HEK293 (cell line): ENCODE results near the gene SLA2.

Experiments
- CTCF ChIA-PET: fragments of 350-600 bp; formaldehyde crosslinking; extraction: SDS; loops from one replicate; lab custom pipeline; 2021; ENCODE audit warnings: antibody characterized with exemption; lab: Yijun Ruan, JAX
- POLR2A ChIA-PET: fragments of 300-600 bp; formaldehyde crosslinking; extraction: SDS; loops from one replicate; lab custom pipeline; 2020; ENCODE audit warnings: antibody characterized with exemption, inconsistent platforms; lab: Yijun Ruan, JAX
- H3K27ac ChIP-seq: fragments of 200-500 bp; sonication (Bioruptor generic); 2 replicates; pipeline ENCODE4 v1.5.1; 2014; ENCODE audit warnings: low read depth, low read length, control low read depth, inconsistent platforms; ENCODE audit errors: extremely low read depth
- H3K36me3 ChIP-seq, 2 experiments: fragments of 200-500 bp in 1 of 2; sonication (Bioruptor generic) in 1 of 2; 1 replicate in 1 of 2; 2 replicates in 1 of 2; pipeline ENCODE4 v1.5.1; 2014 to 2017; ENCODE audit warnings: inconsistent platforms in 2 of 2, low read length in 2 of 2; ENCODE audit not compliant: control insufficient read depth in 2 of 2, insufficient read depth in 1 of 2
- H3K4me1 ChIP-seq: fragments of 200-500 bp; sonication (Bioruptor generic); 2 replicates; pipeline ENCODE4 v1.5.1; 2014; ENCODE audit warnings: mild to moderate bottlenecking, low read length, inconsistent platforms; ENCODE audit not compliant: control insufficient read depth, insufficient read depth
- H3K4me3 ChIP-seq: 2 replicates; pipeline ENCODE4 v1.5.1; 2011; ENCODE audit warnings: low read depth, mild to moderate bottlenecking, control low read depth, low read length, moderate library complexity
- H3K9me3 ChIP-seq: fragments of 200-500 bp; sonication (Bioruptor generic); 2 replicates; pipeline ENCODE4 v1.5.1; 2014; ENCODE audit warnings: low read depth, low read length, inconsistent platforms; ENCODE audit not compliant: control insufficient read depth, insufficient read depth
- BCL6B ChIP-seq: fragments of 450-650 bp; formaldehyde crosslinking; IDR thresholded peaks from 2 replicates; pipeline ENCODE4 v1.5.1; 2017; ENCODE audit warnings: missing biosample characterization, missing genetic modification characterization
- GLI4 ChIP-seq: fragments of 450-650 bp; formaldehyde crosslinking; IDR thresholded peaks from 2 replicates; pipeline ENCODE4 v1.5.1; 2016; ENCODE audit warnings: missing biosample characterization, missing genetic modification characterization
- KLF16 ChIP-seq: fragments of 450-650 bp; formaldehyde crosslinking; IDR thresholded peaks from 2 replicates; pipeline ENCODE4 v1.5.1; 2017; ENCODE audit warnings: missing biosample characterization, missing genetic modification characterization
- KLF8 ChIP-seq: fragments of 450-650 bp; formaldehyde crosslinking; IDR thresholded peaks from 2 replicates; pipeline ENCODE4 v1.5.1; 2016; ENCODE audit warnings: missing biosample characterization, missing genetic modification characterization
- SP7 ChIP-seq: fragments of 450-650 bp; formaldehyde crosslinking; IDR thresholded peaks from 2 replicates; pipeline ENCODE4 v1.5.1; 2016; ENCODE audit warnings: missing biosample characterization, missing genetic modification characterization
- TCF7L2 ChIP-seq: IDR thresholded peaks from 2 replicates; pipeline ENCODE4 v1.6.1; 2011; ENCODE audit warnings: low read depth, mild to moderate bottlenecking, inconsistent platforms, low read length, moderate library complexity, borderline replicate concordance
- ZBTB20 ChIP-seq: fragments of 450-650 bp; formaldehyde crosslinking; IDR thresholded peaks from 2 replicates; pipeline ENCODE4 v1.5.1; 2016; ENCODE audit warnings: missing biosample characterization, missing genetic modification characterization
- ZBTB49 ChIP-seq: fragments of 450-650 bp; formaldehyde crosslinking; IDR thresholded peaks from 2 replicates; pipeline ENCODE4 v1.5.1; 2016; ENCODE audit warnings: missing biosample characterization, missing genetic modification characterization, low read depth
- ZBTB6 ChIP-seq: fragments of 450-650 bp; formaldehyde crosslinking; IDR thresholded peaks from 2 replicates; pipeline ENCODE4 v1.5.1; 2017; ENCODE audit warnings: missing biosample characterization, missing genetic modification characterization
- ZEB2 ChIP-seq: fragments of 450-650 bp; formaldehyde crosslinking; IDR thresholded peaks from 2 replicates; pipeline ENCODE4 v1.5.1; 2016; ENCODE audit warnings: missing biosample characterization, missing genetic modification characterization
- ZFHX2 ChIP-seq: fragments of 450-650 bp; formaldehyde crosslinking; conservative IDR thresholded peaks from 2 replicates; pipeline ENCODE4 v1.5.1; 2016; ENCODE audit warnings: missing biosample characterization, missing genetic modification characterization
- ZNF174 ChIP-seq: fragments of 450-650 bp; formaldehyde crosslinking; IDR thresholded peaks from 2 replicates; pipeline ENCODE4 v1.5.0; 2017; ENCODE audit warnings: missing biosample characterization, mild to moderate bottlenecking, missing genetic modification characterization
- ZNF23 ChIP-seq: fragments of 450-650 bp; formaldehyde crosslinking; IDR thresholded peaks from 2 replicates; pipeline ENCODE4 v1.5.1; 2016; ENCODE audit warnings: missing biosample characterization, missing genetic modification characterization, borderline replicate concordance
- ZNF24 ChIP-seq: fragments of 450-650 bp; formaldehyde crosslinking; IDR thresholded peaks from 2 replicates; pipeline ENCODE4 v1.5.1; 2016; ENCODE audit warnings: missing biosample characterization, missing genetic modification characterization
- ZNF544 ChIP-seq: fragments of 450-650 bp; formaldehyde crosslinking; IDR thresholded peaks from 2 replicates; pipeline ENCODE4 v1.5.0; 2017; ENCODE audit warnings: missing biosample characterization, missing genetic modification characterization
- ZNF549 ChIP-seq: fragments of 450-650 bp; IDR thresholded peaks from 2 replicates; pipeline ENCODE4 v1.5.1; 2018; ENCODE audit warnings: missing biosample characterization, missing genetic modification characterization, mild to moderate bottlenecking, inconsistent platforms, moderate library complexity
- ZNF571 ChIP-seq: fragments of 450-650 bp; formaldehyde crosslinking; IDR thresholded peaks from 2 replicates; pipeline ENCODE4 v1.5.0; 2017; ENCODE audit warnings: missing biosample characterization, missing genetic modification characterization
- ZNF660 ChIP-seq: fragments of 450-650 bp; IDR thresholded peaks from 2 replicates; pipeline ENCODE4 v1.5.1; 2018; ENCODE audit warnings: missing biosample characterization, mild to moderate bottlenecking, missing genetic modification characterization
- ZNF777 ChIP-seq: fragments of 450-650 bp; formaldehyde crosslinking; IDR thresholded peaks from 2 replicates; pipeline ENCODE4 v1.5.1; 2017; ENCODE audit warnings: missing biosample characterization, missing genetic modification characterization, borderline replicate concordance
- ZNF843 ChIP-seq: fragments of 450-650 bp; formaldehyde crosslinking; IDR thresholded peaks from 2 replicates; pipeline ENCODE4 v1.5.1; 2016; ENCODE audit warnings: missing biosample characterization, missing genetic modification characterization

SLA2 gene

GRCh38 chr20:36653456-36653855 lies 7.5 kb upstream of the SLA2 start (continued):
- no peak for TF ChIP-seq ZBTB49 (tag by site-specific recombination)

- H3K4me3 ChIP-seq, result no peak overlapping the region
- CTCF ChIA-PET, result interaction anchor here (0.7 kb wide), 1 partner anchor 233 kb away, joined by 3 read pairs; no protein-coding TSS in a partner anchor
- no peak for TF ChIP-seq GLI4 (tag by site-specific recombination)
- no peak for TF ChIP-seq ZNF544
- no peak for TF ChIP-seq ZNF777 (tag by site-specific recombination)
- no peak for TF ChIP-seq ZBTB20 (tag by site-specific recombination)
- no peak for TF ChIP-seq ZEB2 (tag by site-specific recombination)
- TF ChIP-seq ZNF549, result no peak
- no peak for TF ChIP-seq ZNF571
- TF ChIP-seq ZNF660 (tag by site-specific recombination), result no peak
- TF ChIP-seq ZNF843 (tag by site-specific recombination), result no peak
- no peak for TF ChIP-seq KLF8 (tag by site-specific recombination)
- no peak for TF ChIP-seq ZNF23 (tag by site-specific recombination)
- no peak for TF ChIP-seq ZBTB6 (tag by site-specific recombination)
- no peak for TF ChIP-seq ZNF24 (tag by site-specific recombination)
- TF ChIP-seq ZFHX2 (tag by site-specific recombination), result no peak
- no peak for TF ChIP-seq TCF7L2
- no peak for TF ChIP-seq ZNF174 (tag by site-specific recombination)
- no peak for TF ChIP-seq SP7
- TF ChIP-seq BCL6B (tag by site-specific recombination), result no peak
- TF ChIP-seq KLF16 (tag by site-specific recombination), result no peak
- H3K27ac ChIP-seq, result no peak overlapping the region
- H3K36me3 ChIP-seq, result peaks cover 0 to 4% of the 10 kb centered on the region in 2 experiments; a peak in 2 of 3 replicates
- H3K4me1 ChIP-seq, result no peaks in the 10 kb centered on the region
- no peaks in the 10 kb centered on the region for H3K9me3 ChIP-seq
- POLR2A ChIA-PET, result interaction anchor here (0.7 kb wide), 1 partner anchor 41 kb away, joined by 3 read pairs; no protein-coding TSS in a partner anchor
These were observed 1.5 kb upstream of the SLA2 start for GRCh38 chr20:36647196-36648121.
